A673 (cell line): ENCODE results near the gene TOMM5. TPM values are rescaled to one million over a fixed set of nuclear protein-coding genes. Genes with fewer than 3 reads are reported as not detected.

ENCODE experiments used
- BruUV-seq: library from RNA; stranded (reverse); fragments of 400-500 nt; replicated peaks from 2 replicates; lab custom pipeline; 2021; lab: Mats Ljungman, UMichigan
- CTCF ChIA-PET: fragments of 300-600 bp; sonication (Branson Sonifier 250); formaldehyde crosslinking; loops from one replicate; lab custom pipeline; 2022; ENCODE audit warnings: antibody characterized with exemption; lab: Charles Lee
- POLR2A ChIA-PET: fragments of 300-600 bp; sonication (Branson Sonifier 250); formaldehyde crosslinking; loops from one replicate; lab custom pipeline; 2022; ENCODE audit warnings: antibody characterized with exemption; ENCODE audit not compliant: low non-redundant PET; lab: Charles Lee
- DNase-seq: peaks from one replicate; pipeline ENCODE4 v3.0.0-alpha.2; 2015; ENCODE audit warnings: low spot score
- H3K27ac ChIP-seq: fragments of 200-600 bp; sonication (generic); 2 replicates; pipeline ENCODE4 v1.5.1; 2016; ENCODE audit warnings: mixed run types, low read depth, mild to moderate bottlenecking, mixed read lengths, antibody characterized with exemption, low read length; ENCODE audit not compliant: poor library complexity, severe bottlenecking
- H3K27me3 ChIP-seq: fragments of 200-600 bp; sonication (generic); replicated peaks from 2 replicates; pipeline ENCODE4 v1.6.1; 2017; ENCODE audit warnings: mixed run types, low read depth, mild to moderate bottlenecking, mixed read lengths, antibody characterized with exemption, low read length; ENCODE audit not compliant: insufficient read depth, poor library complexity
- H3K36me3 ChIP-seq: fragments of 200-600 bp; sonication (generic); 2 replicates; pipeline ENCODE4 v1.6.1; 2016; ENCODE audit warnings: mixed run types, mild to moderate bottlenecking, mixed read lengths, antibody characterized with exemption, low read length; ENCODE audit not compliant: insufficient read depth, poor library complexity, severe bottlenecking
- H3K4me1 ChIP-seq: fragments of 200-600 bp; sonication (generic); 2 replicates; pipeline ENCODE4 v1.6.1; 2017; ENCODE audit warnings: mixed run types, mild to moderate bottlenecking, mixed read lengths, antibody characterized with exemption, low read length; ENCODE audit not compliant: insufficient read depth, poor library complexity, severe bottlenecking
- H3K4me3 ChIP-seq: fragments of 200-600 bp; sonication (generic); 2 replicates; pipeline ENCODE4 v1.5.1; 2016; ENCODE audit warnings: low read depth, mixed run types, mild to moderate bottlenecking, mixed read lengths, low read length; ENCODE audit not compliant: poor library complexity, severe bottlenecking
- H3K9me3 ChIP-seq: fragments of 200-600 bp; sonication (generic); 2 replicates; pipeline ENCODE4 v1.6.1; 2016; ENCODE audit warnings: mixed run types, low read depth, mild to moderate bottlenecking, mixed read lengths, antibody characterized with exemption, low read length; ENCODE audit not compliant: poor library complexity, severe bottlenecking
- EZH2 ChIP-seq: fragments of 200-600 bp; sonication (generic); IDR thresholded peaks from 2 replicates; pipeline ENCODE4 v1.6.1; 2017; ENCODE audit warnings: borderline replicate concordance, low read depth, mild to moderate bottlenecking, mixed read lengths, antibody characterized with exemption, low read length; ENCODE audit not compliant: poor library complexity, severe bottlenecking
- intact Hi-C: fragments of 100-400 bp; cut with micrococcal nuclease; formaldehyde crosslinking; loops from one replicate; pipeline ENCODE4 v1.10.0; 2022; ENCODE audit not compliant: unreplicated experiment
- total RNA-seq: library from RNA; stranded (reverse); gene quantifications from 2 replicates; pipeline ENCODE4 v1.2.3, GENCODE V29; 2021
- TF ChIP-seq, protein P1 (sequence below): fragments of 300-800, 200-600 bp; sonication (generic); conservative IDR thresholded peaks from 2 replicates; pipeline ENCODE4 v1.5.1; 2017; ENCODE audit warnings: low read depth, mild to moderate bottlenecking, antibody characterized with exemption, low read length, moderate library complexity, mixed read lengths

The TOMM5 gene
- total RNA-seq, 1 experiment from 2014 or later, result 247 TPM

DNA sequence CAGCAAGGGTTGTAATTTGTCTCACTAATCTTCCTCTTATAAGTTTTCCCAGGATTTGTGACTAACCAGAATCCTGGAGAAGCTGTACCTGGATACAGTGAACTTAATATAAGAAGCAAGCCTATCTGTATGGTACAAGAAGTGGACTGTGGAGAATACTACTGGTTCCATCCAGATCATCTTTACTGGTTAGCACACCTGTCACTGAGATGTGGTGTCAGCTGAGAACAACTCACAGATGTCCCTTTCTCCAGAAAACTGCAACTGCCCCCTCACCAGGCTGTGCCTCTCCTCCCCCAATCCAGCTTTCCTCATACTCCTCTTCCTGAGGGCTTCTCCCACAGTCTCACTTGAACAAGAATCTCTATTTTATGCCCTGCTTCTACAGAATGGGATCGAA, 21.1 kb downstream of the TOMM5 start:
- BruUV-seq, result no TSS peak
- DNase-seq, result no peak
- no peak for TF ChIP-seq EZH2
- TF ChIP-seq, protein P1, sequence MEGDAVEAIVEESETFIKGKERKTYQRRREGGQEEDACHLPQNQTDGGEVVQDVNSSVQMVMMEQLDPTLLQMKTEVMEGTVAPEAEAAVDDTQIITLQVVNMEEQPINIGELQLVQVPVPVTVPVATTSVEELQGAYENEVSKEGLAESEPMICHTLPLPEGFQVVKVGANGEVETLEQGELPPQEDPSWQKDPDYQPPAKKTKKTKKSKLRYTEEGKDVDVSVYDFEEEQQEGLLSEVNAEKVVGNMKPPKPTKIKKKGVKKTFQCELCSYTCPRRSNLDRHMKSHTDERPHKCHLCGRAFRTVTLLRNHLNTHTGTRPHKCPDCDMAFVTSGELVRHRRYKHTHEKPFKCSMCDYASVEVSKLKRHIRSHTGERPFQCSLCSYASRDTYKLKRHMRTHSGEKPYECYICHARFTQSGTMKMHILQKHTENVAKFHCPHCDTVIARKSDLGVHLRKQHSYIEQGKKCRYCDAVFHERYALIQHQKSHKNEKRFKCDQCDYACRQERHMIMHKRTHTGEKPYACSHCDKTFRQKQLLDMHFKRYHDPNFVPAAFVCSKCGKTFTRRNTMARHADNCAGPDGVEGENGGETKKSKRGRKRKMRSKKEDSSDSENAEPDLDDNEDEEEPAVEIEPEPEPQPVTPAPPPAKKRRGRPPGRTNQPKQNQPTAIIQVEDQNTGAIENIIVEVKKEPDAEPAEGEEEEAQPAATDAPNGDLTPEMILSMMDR, result no peak
- intact Hi-C loops, result no loop called here
- Histone ChIP-seq H3K36me3 (no peaks in the 10 kb centered on the region), H3K4me1 (peaks cover 19% of the 10 kb centered on the region), H3K9me3 (no peaks in the 10 kb centered on the region), H3K4me3 (no peak overlapping the region), H3K27ac (no peak overlapping the region), H3K27me3 (no peaks in the 10 kb centered on the region)
- CTCF ChIA-PET, result no interaction called here
- POLR2A ChIA-PET, result no interaction called here

DNA sequence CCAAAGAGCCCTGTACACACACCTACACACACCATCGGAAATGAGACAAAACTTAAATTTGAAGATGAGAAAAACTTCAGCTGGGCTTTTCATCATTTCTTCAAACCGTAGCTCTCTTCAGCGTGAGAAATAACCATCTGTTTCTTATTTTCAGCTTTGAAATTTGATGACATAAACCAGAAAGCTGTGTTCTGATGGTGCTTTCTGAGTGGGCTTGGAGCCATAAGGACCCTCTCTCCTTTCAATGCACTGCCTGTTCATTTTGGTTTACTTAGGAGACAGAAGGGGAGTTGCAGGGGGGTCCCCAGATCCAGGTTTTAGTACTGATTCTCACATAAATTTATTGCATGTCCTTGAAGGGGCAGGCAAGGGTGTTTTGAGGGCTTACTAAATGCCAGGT, 25.7 kb downstream of the TOMM5 start:
- TF ChIP-seq, protein P1, result no peak
- TF ChIP-seq EZH2, result no peak
- Histone ChIP-seq H3K4me1 (no peaks in the 10 kb centered on the region), H3K9me3 (peaks cover 7% of the 10 kb centered on the region), H3K4me3 (no peak overlapping the region), H3K36me3 (no peaks in the 10 kb centered on the region), H3K27me3 (no peaks in the 10 kb centered on the region), H3K27ac (no peak overlapping the region)
- POLR2A ChIA-PET, result no interaction called here
- CTCF ChIA-PET, result no interaction called here
- intact Hi-C loops, result no loop called here
- BruUV-seq, result no TSS peak
- no peak for DNase-seq

DNA sequence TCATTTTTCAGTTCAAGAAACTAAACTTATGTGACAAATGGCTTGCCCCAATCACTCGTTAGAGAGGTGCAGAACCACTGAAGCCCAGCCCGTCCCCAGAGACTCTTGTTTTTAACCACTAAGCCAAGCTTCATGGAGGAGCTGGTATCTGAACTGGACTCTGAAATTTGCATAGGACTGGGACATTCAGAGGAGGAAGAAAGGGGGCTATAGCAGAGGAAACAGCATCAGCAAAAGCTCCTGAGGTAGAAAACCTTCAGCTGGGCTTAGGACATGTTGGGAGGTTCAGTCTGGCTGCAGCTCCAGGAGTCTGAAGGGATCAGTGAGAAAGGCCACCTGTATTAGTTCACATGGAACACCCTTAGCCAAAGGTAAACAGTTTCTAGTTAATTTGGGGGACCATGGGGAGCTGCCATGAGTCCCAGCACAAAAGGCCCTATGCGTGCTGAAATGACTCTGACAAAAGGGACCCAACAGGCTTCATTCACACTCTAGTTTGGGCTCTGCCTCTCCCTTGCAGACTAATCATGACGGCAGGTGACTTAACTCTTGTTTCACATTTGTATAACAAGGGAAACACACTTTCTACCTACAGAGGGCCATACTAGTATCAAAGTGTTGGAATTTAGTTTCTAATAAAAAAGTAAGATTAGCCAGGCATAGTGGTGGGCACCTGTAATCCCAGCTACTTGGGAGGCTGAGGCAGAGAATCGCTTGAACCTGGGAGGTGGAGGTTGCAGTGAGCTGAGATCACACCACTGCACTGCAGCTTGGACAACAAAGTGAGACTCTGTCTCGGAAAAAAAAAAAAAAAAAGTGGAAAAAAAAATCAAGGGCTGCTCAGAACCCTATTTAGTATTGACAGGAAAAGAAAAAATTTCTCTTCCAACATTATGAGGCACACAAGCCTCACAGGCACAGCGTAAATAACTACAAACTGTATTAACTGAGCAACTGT, 26.5 kb downstream of the TOMM5 start:
- POLR2A ChIA-PET, result no interaction called here
- Histone ChIP-seq H3K27me3 (no peaks in the 10 kb centered on the region), H3K4me1 (no peaks in the 10 kb centered on the region), H3K9me3 (peaks cover 7% of the 10 kb centered on the region), H3K27ac (no peak overlapping the region), H3K36me3 (no peaks in the 10 kb centered on the region), H3K4me3 (no peak overlapping the region)
- no peak for DNase-seq
- CTCF ChIA-PET, result no interaction called here
- no TSS peak for BruUV-seq
- TF ChIP-seq EZH2, result no peak
- TF ChIP-seq, protein P1, result no peak
- intact Hi-C loops, result no loop called here
